A549 (cell line): ENCODE data around the gene RIOK1. TPM values are rescaled to one million over a fixed set of nuclear protein-coding genes. Genes with fewer than 3 reads are reported as not detected.

Experiments
- ATAC-seq, 2 experiments: fragments of 200-7000 bp in 1 of 2; fragments of >200 bp in 1 of 2; cut with Nextera tagmentation in 1 of 2; cut with Tn5 transposase in 1 of 2; 3 replicates each; pipeline versions ENCODE4 v1.8.0 to v1.9.1; 2018 to 2020; ENCODE audit warnings: mild to moderate bottlenecking in 1 of 2, moderate library complexity in 1 of 2
- CTCF ChIA-PET: fragments of 300-600 bp; sonication (Branson Sonifier 250); formaldehyde crosslinking; extraction: SDS; loops from one replicate; lab custom pipeline; 2021; ENCODE audit warnings: antibody characterized with exemption, inconsistent platforms; lab: Yijun Ruan, JAX
- POLR2A ChIA-PET: fragments of 350-600 bp; formaldehyde crosslinking; extraction: SDS; loops from one replicate; lab custom pipeline; 2021; ENCODE audit warnings: antibody characterized with exemption, inconsistent platforms; lab: Yijun Ruan, JAX
- DNase-seq, 2 experiments: peaks; one replicate each; pipeline versions ENCODE4 v3.0.0 to v3.0.0-alpha.2; 2011 to 2016; ENCODE audit warnings: low read depth in 1 of 2, low spot score in 1 of 2
- FAIRE-seq: peaks from 2 replicates; lab custom pipeline; 2011; peaks lifted over from hg19 to GRCh38; lab: Jason Lieb, UNC
- H3K27ac ChIP-seq, 2 experiments: fragments of >200 bp; sonication (Bioruptor Twin); formaldehyde crosslinking; 3 replicates each; pipeline ENCODE4 v1.5.1; 2016 to 2017
- H3K4me1 ChIP-seq: fragments of >200 bp; sonication (Bioruptor Twin); formaldehyde crosslinking; 3 replicates; pipeline ENCODE4 v1.6.1; 2016
- H3K4me2 ChIP-seq: fragments of >200 bp; sonication (Bioruptor Twin); formaldehyde crosslinking; 3 replicates; pipeline ENCODE4 v1.6.1; 2016
- H3K4me3 ChIP-seq: fragments of >200 bp; sonication (Bioruptor Twin); formaldehyde crosslinking; 3 replicates; pipeline ENCODE4 v1.5.1; 2016
- H3K9me3 ChIP-seq: fragments of >200 bp; sonication (Bioruptor Twin); formaldehyde crosslinking; 3 replicates; pipeline ENCODE4 v1.6.1; 2016
- CBX2 ChIP-seq: fragments of 200-600 bp; sonication (generic); IDR thresholded peaks from 2 replicates; pipeline ENCODE4 v1.6.1; 2016; ENCODE audit warnings: low read depth, mild to moderate bottlenecking, borderline replicate concordance
- CBX8 ChIP-seq: fragments of 200-600 bp; sonication (generic); IDR thresholded peaks from 2 replicates; pipeline ENCODE4 v1.6.1; 2016
- CEBPB ChIP-seq, 2 experiments: fragments of >200 bp in 1 of 2; sonication (Bioruptor Twin) in 1 of 2; formaldehyde crosslinking in 1 of 2; IDR thresholded peaks; 2 replicates each; pipeline ENCODE4 v1.6.1; 2012 to 2016
- CTCF ChIP-seq: fragments of >200 bp; sonication (Bioruptor Twin); formaldehyde crosslinking; IDR thresholded peaks from 3 replicates; pipeline ENCODE4 v1.5.1; 2016
- EHF ChIP-seq: fragments of 250-450 bp; sonication (Bioruptor Pico); IDR thresholded peaks from 2 replicates; pipeline ENCODE4 v1.5.0; 2020; ENCODE audit warnings: mild to moderate bottlenecking
- EP300 ChIP-seq, 2 experiments: fragments of >200 bp; sonication (Bioruptor Twin); formaldehyde crosslinking; IDR thresholded peaks; 2 replicates in 1 of 2; 3 replicates in 1 of 2; pipeline ENCODE4 v1.6.1; 2016 to 2017
- FOXS1 ChIP-seq: fragments of 250-450 bp; sonication (Bioruptor Pico); IDR thresholded peaks from 2 replicates; pipeline ENCODE4 v1.5.0; 2020; ENCODE audit warnings: mild to moderate bottlenecking, moderate library complexity
- HOXB13 ChIP-seq: fragments of 250-450 bp; sonication (Bioruptor Pico); IDR thresholded peaks from 2 replicates; pipeline ENCODE4 v1.5.0; 2020; ENCODE audit warnings: low read depth, mild to moderate bottlenecking, moderate library complexity
- HOXB5 ChIP-seq: fragments of 250-450 bp; sonication (Bioruptor Pico); IDR thresholded peaks from 2 replicates; pipeline ENCODE4 v1.5.0; 2020; ENCODE audit warnings: mild to moderate bottlenecking, moderate library complexity
- JUNB ChIP-seq: fragments of >200 bp; sonication (Bioruptor Twin); formaldehyde crosslinking; IDR thresholded peaks from 2 replicates; pipeline ENCODE4 v1.6.1; 2016
- KDM5A ChIP-seq: fragments of 200-600 bp; sonication (generic); IDR thresholded peaks from 2 replicates; pipeline ENCODE4 v1.6.1; 2016; ENCODE audit warnings: antibody characterized with exemption, mild to moderate bottlenecking
- MAZ ChIP-seq: fragments of 150-350 bp; IDR thresholded peaks from 2 replicates; pipeline ENCODE4 v1.6.1; 2014; ENCODE audit warnings: antibody characterized with exemption, low read depth, low read length, borderline replicate concordance
- NFE2L2 ChIP-seq: fragments of 150-350 bp; conservative IDR thresholded peaks from 2 replicates; pipeline ENCODE4 v1.6.1; 2014; ENCODE audit warnings: low read length
- NR3C1 ChIP-seq: fragments of >200 bp; sonication (Bioruptor Twin); formaldehyde crosslinking; IDR thresholded peaks from 3 replicates; pipeline ENCODE4 v1.6.1; 2017
- PBX3 ChIP-seq: IDR thresholded peaks from 2 replicates; pipeline ENCODE4 v1.6.1; 2012
- POLR2A ChIP-seq: IDR thresholded peaks from 2 replicates; pipeline ENCODE4 v1.6.1; 2012; ENCODE audit warnings: mild to moderate bottlenecking, low read length
- POLR2AphosphoS2 ChIP-seq: conservative IDR thresholded peaks from 2 replicates; pipeline ENCODE4 v1.6.1; 2012; ENCODE audit warnings: low read length, improper control_type of control experiment, inconsistent platforms
- RAD21 ChIP-seq, 2 experiments: fragments of >200 bp in 1 of 2; sonication (Bioruptor Twin) in 1 of 2; formaldehyde crosslinking in 1 of 2; IDR thresholded peaks in 1 of 2; conservative IDR thresholded peaks in 1 of 2; 2 replicates in 1 of 2; 3 replicates in 1 of 2; pipeline ENCODE4 v1.6.1; 2012 to 2018; ENCODE audit warnings: inconsistent platforms in 1 of 2
- RFX5 ChIP-seq: fragments of 450-650 bp; IDR thresholded peaks from 2 replicates; pipeline ENCODE4 v1.7.1; 2014; ENCODE audit warnings: antibody characterized with exemption, mild to moderate bottlenecking, moderate library complexity
- TP53 ChIP-seq: fragments of 250-450 bp; sonication (Bioruptor Pico); IDR thresholded peaks from 2 replicates; pipeline ENCODE4 v1.5.0; 2021; ENCODE audit warnings: mild to moderate bottlenecking, moderate library complexity
- ZFP36 ChIP-seq: fragments of 450-650 bp; IDR thresholded peaks from 2 replicates; pipeline ENCODE4 v1.6.1; 2014; ENCODE audit warnings: borderline replicate concordance; ENCODE audit not compliant: partially characterized antibody
- WGBS: methylation state at CpG from one replicate; pipeline ENCODE4 v1.1.6; 2017; ENCODE audit errors: missing lambda C conversion rate; 5-methylcytosine and 5-hydroxymethylcytosine counted together
- polyA plus RNA-seq, 4 experiments: library from polyadenylated mRNA; depleted of rRNA in 3 of 4; stranded (reverse); fragments of >200 nt; fragmentation: RNase III in 1 of 4; extraction: RNeasy Plus Mini Kit Qiagen cat#74134 plus additional on column Dnase treatment in 1 of 4; gene quantifications; 2 replicates in 3 of 4; 3 replicates in 1 of 4; pipeline ENCODE4 v1.2.3, GENCODE V29; 2011 to 2017
- TF ChIP-seq, protein P1 (sequence below): fragments of 250-450 bp; sonication (Bioruptor Pico); IDR thresholded peaks from 2 replicates; pipeline ENCODE4 v1.5.0; 2020; ENCODE audit warnings: low read depth, mild to moderate bottlenecking, moderate library complexity
- TF ChIP-seq, protein P2 (sequence below): IDR thresholded peaks from 2 replicates; pipeline ENCODE4 v1.6.1; 2012

RIOK1 gene
- polyA plus RNA-seq, 2 of the 4 experiments (the other 2 are of a cell fraction) = 16.1 to 20.4 TPM

GRCh38 chr6:7424058-7424457, 34.5 kb downstream of the RIOK1 start:
- H3K9me3 ChIP-seq = no peaks in the 10 kb centered on the region
- no peak overlapping the region for H3K27ac ChIP-seq
- no peak for TF ChIP-seq EHF (CRISPR knock-in tag)
- no peak for TF ChIP-seq POLR2AphosphoS2
- no peak for TF ChIP-seq CBX8
- no peak for TF ChIP-seq HOXB5 (CRISPR knock-in tag)
- no peak for TF ChIP-seq HOXB13
- no peak for TF ChIP-seq EP300 (IDR thresholded peaks at IDR 0.05)
- DNase-seq (no peak), ATAC-seq (no peak), FAIRE-seq (no peak)
- no peak overlapping the region for H3K4me2 ChIP-seq
- WGBS = 93% methylated on average over 5 of the region's 5 CpGs
- CTCF ChIA-PET = interaction anchor here (0.7 to 1.6 kb wide), 4 partner anchors 59 to 193 kb away, joined by 3 to 10 read pairs (median 3); no protein-coding TSS in a partner anchor
- POLR2A ChIA-PET = no interaction called here
- peaks cover 11% of the 10 kb centered on the region; the same call in 2 of the 3 replicates for H3K4me1 ChIP-seq
- no peak overlapping the region for H3K4me3 ChIP-seq

GRCh38 chr6:7424967-7425807, 35.6 kb downstream of the RIOK1 start:
- POLR2A ChIA-PET = interaction anchor here (0.7 kb wide), 1 partner anchor 30 kb away, joined by 4 read pairs; no protein-coding TSS in a partner anchor
- 82% methylated on average over 25 of the region's 25 CpGs for WGBS
- FAIRE-seq = no peak

DNA sequence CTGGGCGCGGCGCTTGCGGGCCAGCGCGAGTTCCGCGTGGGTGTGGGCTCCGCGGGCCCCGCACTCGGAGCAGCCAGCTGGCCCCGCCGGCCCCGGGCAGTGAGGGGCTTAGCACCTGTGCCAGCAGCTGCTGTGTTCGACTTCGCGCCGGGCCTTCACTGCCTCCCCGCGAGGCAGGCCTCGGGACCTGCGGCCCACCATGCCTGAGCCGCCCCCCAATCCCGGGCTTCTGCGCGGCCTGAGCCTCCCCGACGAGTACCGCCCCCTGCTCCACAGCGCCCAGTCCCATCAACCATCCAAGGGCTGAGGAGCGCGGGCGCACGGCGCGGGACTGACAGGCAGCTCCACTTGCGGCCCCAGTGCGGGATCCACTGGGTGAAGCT, 36.2 kb downstream of the RIOK1 start:
- Histone ChIP-seq H3K4me2 (no peak overlapping the region), H3K9me3 (no peaks in the 10 kb centered on the region), H3K4me1 (0 out of 3 replicates have a peak, but pooled peaks cover 4% of the 10 kb centered on the region), H3K27ac (no peak overlapping the region), H3K4me3 (no peak overlapping the region)
- POLR2A ChIA-PET = no interaction called here
- TF ChIP-seq NFE2L2 = no peak
- WGBS = 95% methylated on average over 32 of the region's 39 CpGs
- ATAC-seq (no peak), FAIRE-seq (no peak), DNase-seq (no peak)
- CTCF ChIA-PET = interaction anchor here (0.7 to 1.3 kb wide), 7 partner anchors 8 to 857 kb away, joined by 3 to 4 read pairs (median 3); no protein-coding TSS in a partner anchor

More at GRCh38 chr6:7424967-7425807, 35.6 kb downstream of the RIOK1 start:
- DNase-seq (peak; percentile 29 to 56), ATAC-seq (peak; percentile 86 to 89)
- H3K4me2 ChIP-seq = no peak overlapping the region
- no peak overlapping the region for H3K4me3 ChIP-seq
- CTCF ChIA-PET = interaction anchor here (0.7 to 1.6 kb wide), 13 partner anchors 9 to 856 kb away, joined by 3 to 10 read pairs (median 3); no protein-coding TSS in a partner anchor
- 0 out of 3 replicates have a peak, but pooled peaks cover 4% of the 10 kb centered on the region for H3K4me1 ChIP-seq
- H3K9me3 ChIP-seq = no peaks in the 10 kb centered on the region
- no peak for TF ChIP-seq PBX3
- no peak for TF ChIP-seq NR3C1
- peak; percentile 42; the same call in 2 of the 3 replicates for TF ChIP-seq CTCF
- TF ChIP-seq POLR2A = no peak
- TF ChIP-seq KDM5A = no peak
- no peak for TF ChIP-seq ZFP36
- TF ChIP-seq RAD21 (conservative IDR thresholded peaks at IDR 0.05 in 1 of 2, IDR thresholded peaks at IDR 0.05 in 1 of 2) = peak; percentile 61 to 62
- TF ChIP-seq, all 56 proteins: peak for 2
- H3K27ac ChIP-seq = no peak overlapping the region

DNA sequence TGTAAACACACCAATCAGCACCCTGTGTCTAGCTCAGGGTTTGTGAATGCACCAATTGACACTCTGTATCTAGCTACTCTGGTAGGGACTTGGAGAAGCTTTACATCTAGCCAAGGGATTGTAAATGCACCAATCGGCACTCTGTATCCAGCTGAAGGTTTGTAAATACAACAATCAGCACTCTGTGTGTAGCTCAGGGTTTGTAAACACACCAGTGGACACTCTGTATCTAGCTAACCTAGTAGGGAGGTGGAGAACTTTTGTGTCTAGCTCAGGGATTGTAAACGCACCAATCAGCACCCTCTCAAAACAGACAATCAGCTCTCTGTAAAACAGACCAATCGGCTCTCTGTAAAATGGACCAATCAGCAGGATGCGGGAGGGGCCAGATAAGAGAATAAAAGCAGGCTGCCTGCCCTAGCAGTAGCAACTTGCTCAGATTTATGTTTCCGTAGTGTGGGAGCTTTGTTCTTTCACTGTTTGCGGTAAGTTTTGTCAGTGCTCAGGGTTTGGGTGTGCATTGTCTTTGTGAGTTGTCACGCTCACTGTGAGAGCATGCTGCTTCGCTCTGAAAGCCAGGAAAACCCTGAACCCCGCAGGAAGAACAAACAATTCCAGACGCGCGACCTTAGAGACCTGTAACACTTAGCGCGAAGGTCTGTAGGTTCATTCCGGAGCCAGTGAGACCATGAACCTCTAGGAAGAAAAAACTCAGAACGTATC, 37.0 kb downstream of the RIOK1 start:
- ChIA-PET CTCF (interaction anchor here (1.9 kb wide), 1 partner anchor 25 kb away, joined by 3 read pairs; no protein-coding TSS in a partner anchor), POLR2A (no interaction called here)
- DNase-seq (no peak), ATAC-seq (no peak), FAIRE-seq (no peak)
- H3K4me3 ChIP-seq = no peak overlapping the region
- H3K27ac ChIP-seq = no peak overlapping the region
- 86% methylated on average over 16 of the region's 16 CpGs for WGBS
- H3K4me1 ChIP-seq = 0 out of 3 replicates have a peak, but pooled peaks cover 4% of the 10 kb centered on the region
- H3K9me3 ChIP-seq = no peaks in the 10 kb centered on the region
- H3K4me2 ChIP-seq = no peak overlapping the region
- TF ChIP-seq FOXS1 (CRISPR knock-in tag) (no peak), ZFP36 (no peak), MAZ (no peak), CEBPB (IDR thresholded peaks at IDR 0.05) (no peak), CBX2 (no peak), PBX3 (no peak), HOXB5 (CRISPR knock-in tag) (no peak), NR3C1 (no peak), TP53 (CRISPR knock-in tag) (no peak), RFX5 (no peak), JUNB (no peak)
- TF ChIP-seq, protein P1, sequence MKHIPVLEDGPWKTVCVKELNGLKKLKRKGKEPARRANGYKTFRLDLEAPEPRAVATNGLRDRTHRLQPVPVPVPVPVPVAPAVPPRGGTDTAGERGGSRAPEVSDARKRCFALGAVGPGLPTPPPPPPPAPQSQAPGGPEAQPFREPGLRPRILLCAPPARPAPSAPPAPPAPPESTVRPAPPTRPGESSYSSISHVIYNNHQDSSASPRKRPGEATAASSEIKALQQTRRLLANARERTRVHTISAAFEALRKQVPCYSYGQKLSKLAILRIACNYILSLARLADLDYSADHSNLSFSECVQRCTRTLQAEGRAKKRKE (CRISPR knock-in tag) = no peak
- TF ChIP-seq, protein P2, sequence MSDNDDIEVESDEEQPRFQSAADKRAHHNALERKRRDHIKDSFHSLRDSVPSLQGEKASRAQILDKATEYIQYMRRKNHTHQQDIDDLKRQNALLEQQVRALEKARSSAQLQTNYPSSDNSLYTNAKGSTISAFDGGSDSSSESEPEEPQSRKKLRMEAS = no peak
